ENCODE data around the gene ASXL3.

The ASXL3 gene

DNA sequence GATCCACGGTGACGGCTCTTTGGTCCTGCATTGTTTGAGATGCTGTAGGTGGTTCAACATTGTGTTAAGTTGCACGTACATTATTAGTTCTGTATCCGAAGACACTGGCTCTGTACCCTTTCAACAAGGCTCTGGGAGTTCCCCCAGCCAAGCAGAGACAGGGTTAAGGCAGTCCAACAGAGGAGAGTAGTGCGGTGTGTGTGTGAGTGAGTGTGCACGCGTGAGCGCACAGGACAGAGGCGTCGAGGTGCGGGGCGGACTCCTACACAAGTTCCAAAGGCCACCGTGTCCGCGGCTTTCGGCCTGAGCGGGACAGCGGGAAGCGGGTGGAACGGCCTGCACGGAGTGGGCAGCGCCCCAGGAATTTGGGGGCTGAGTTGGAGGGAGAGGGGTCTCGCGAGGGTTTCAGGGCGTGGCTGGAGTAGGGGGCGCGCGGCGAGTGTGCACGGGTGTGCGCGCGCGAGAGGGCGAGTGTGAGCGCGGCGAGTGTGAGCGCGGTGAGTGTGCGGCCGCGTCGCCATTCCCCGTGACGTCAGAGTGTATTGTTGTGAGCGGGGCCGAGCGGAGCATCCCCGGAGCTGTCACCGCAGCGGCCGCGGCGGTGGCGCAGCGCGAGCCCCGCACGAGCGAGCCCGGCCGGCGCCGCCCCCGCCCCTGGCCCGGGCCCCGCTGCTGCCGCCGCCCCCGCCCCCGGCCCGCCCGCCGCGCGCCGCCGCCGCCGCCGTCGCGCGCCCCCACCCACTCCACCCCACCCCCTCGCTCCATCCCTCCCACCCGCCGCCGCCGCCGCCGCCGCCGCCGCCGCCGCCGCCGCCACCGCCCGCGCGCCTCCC is at the start of gene ASXL3:
ASXL3 (plus strand) TSS at position 535 of the 833 bp plus-strand sequence. CDS start 413 bp downstream, outside the sequence.
- DNase-seq = peak; percentile 33

GRCh38 chr18:33532978-33533377 is 45.0 kb upstream of the ASXL3 start:
- no peak for DNase-seq

- DNase-seq = no peak
Measured at GRCh38 chr18:33536904-33537303, 41.1 kb upstream of the ASXL3 start.

GRCh38 chr18:33538418-33539042 is 39.5 kb upstream of the ASXL3 start:
- no peak for DNase-seq

- no peak for DNase-seq
Measured at GRCh38 chr18:33540392-33540791, 37.6 kb upstream of the ASXL3 start.

DNA sequence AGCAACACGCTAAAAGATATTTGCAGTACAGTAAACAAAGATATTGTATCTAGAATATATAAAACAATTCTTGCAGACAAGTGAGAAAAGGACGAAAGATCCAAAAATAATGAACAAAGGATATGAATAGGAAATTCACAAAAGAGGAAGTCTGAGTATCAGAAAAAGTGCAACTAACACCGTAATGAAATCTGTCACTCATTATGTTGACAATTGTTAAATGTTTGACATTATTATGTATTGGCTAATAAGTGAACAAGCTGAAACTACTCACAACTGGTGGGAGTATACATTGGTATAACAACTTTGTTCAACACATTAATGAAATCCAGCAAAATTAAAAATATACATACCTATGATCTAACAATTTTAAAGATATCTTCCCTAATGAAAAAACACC is 36.7 kb upstream of the ASXL3 start:
- no peak for DNase-seq

DNA sequence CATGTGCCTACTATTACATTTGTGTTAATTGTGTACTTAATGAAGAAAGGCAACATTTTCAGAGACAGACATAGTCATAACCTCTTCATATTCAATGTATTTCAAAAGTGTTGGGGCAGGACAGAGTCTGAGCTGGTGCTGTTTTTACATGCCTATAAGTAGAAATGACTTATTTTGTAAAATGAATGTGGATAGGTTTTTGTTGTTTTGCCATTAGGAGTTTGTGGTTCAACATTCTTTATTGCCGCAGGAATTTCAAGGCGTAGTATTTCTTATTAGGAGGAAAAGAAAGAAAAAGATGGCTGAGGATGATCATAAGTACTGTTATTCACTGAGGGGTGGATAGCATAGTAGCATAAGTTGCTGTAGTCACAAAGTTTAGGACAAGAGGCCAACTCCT is 21.2 kb upstream of the ASXL3 start:
- DNase-seq = no peak

GRCh38 chr18:33557706-33558105 is 20.3 kb upstream of the ASXL3 start:
- no peak for DNase-seq

GRCh38 chr18:33558529-33558928 is 19.5 kb upstream of the ASXL3 start:
- no peak for DNase-seq

DNA sequence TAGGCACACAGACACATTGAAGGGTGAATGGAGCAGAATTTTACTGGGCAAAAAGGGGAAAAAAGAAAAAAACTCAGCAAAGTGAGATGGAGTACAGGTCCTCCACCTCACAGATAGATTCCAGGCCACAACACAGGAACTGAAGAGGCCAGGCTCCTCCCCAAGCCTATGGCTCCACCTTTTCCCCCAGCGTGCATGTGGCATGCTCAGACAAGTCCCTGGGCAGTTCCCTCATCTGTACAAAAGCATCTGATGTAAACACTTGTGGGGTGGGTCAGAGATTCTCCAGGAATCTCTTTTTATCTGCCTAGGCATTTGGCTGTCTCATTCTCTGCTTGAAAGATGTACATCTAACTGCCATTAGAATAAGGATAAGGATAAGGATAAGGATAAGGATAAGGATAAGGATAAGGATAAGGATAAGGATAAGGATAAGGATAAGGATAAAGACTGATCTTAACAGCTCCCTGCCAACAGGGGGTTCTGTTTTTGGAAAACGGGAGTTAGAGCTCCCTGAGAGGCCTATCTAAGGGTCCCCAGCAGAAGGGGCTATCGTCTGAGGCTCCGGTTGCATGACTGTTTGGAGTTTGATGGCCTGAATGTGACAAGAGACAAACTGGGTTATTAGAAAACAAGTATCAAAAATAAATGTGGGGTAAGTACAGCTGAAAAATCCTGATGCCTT is 17.2 kb upstream of the ASXL3 start:
- DNase-seq = no peak

DNA sequence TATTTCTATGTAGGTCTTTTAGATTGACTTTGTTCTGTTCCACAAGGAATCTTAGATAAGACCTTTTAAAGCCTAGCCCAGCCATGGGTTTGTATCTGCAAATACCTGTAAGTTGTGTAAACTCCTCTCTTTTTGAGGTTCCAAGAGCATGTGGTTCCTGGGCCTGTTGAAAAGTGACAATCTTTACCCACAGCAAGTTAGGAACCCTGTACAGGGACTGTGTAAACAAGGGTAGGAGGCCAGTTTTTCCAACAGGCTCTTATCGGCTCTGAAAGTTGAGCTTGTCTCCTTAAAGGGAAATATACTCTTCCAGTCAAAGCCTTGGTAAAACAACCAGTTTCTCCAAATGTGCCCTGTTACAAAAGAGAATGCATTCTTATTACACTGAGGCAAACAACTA is 15.3 kb upstream of the ASXL3 start:
- no peak for DNase-seq

GRCh38 chr18:33567705-33568104 is 10.3 kb upstream of the ASXL3 start:
- DNase-seq = no peak

DNA sequence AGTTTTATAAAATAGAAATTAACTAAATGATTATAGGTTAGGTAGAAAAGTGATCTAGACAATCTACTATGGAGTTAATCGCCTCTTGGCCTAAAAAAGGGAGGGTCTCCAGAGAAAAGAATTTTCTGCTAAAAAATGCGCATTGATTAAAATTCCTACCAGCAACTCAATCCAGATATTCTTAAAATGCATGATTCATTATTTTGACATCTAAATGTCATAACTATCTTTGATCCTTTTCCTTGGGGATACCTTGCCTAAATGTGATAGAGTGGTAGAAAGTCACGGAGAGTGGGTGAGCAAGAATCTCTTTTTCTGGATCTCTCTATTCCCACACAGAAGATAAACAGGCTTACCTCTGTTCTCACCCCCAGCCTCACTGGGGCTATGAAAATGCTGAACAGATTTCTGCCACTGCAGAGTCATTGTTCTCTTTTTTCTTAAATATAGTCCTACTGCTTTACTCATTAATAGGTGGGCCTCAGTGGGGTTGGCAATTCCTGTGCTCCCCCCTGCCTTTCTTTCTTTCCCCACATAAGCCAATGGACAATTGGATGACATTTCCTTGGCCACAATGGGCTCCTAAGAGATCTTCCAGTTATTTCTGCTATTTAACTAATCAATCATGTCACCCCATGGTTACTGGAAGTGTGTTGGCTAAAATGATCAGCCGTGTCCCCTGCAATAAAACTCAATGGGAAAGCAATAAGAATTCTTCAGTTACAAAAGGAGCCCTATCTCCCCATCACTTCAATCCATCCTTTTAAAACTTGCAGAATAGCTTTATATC is 5.8 kb upstream of the ASXL3 start:
- no peak for DNase-seq

DNA sequence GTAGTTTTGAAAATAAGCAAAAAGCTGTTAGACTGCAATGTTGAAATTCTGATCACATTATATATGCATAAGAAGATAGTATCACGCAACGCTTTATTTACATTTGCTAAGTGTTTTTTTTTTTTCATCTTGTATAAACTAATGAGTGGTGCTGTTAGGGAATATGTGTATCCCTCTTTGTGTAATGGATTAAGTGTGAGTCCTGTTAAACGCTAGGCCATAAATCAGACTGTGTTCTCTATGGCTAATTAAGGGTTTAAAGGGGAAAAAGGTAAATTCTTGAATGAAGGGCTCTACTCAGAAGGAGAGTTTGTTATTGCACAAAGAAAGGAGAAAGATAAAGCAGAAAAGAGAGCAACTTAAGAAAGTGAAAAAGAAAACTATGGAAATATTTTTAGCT is 4.8 kb upstream of the ASXL3 start:
- no peak for DNase-seq

- DNase-seq = no peak
Measured at GRCh38 chr18:33575451-33575850, 2.6 kb upstream of the ASXL3 start.

- no peak for DNase-seq
Measured at GRCh38 chr18:33576999-33577646, 896 bp upstream of the ASXL3 start.

GRCh38 chr18:33578518-33579348 is 714 bp downstream of the ASXL3 start:
- DNase-seq = peak; percentile 47

DNA sequence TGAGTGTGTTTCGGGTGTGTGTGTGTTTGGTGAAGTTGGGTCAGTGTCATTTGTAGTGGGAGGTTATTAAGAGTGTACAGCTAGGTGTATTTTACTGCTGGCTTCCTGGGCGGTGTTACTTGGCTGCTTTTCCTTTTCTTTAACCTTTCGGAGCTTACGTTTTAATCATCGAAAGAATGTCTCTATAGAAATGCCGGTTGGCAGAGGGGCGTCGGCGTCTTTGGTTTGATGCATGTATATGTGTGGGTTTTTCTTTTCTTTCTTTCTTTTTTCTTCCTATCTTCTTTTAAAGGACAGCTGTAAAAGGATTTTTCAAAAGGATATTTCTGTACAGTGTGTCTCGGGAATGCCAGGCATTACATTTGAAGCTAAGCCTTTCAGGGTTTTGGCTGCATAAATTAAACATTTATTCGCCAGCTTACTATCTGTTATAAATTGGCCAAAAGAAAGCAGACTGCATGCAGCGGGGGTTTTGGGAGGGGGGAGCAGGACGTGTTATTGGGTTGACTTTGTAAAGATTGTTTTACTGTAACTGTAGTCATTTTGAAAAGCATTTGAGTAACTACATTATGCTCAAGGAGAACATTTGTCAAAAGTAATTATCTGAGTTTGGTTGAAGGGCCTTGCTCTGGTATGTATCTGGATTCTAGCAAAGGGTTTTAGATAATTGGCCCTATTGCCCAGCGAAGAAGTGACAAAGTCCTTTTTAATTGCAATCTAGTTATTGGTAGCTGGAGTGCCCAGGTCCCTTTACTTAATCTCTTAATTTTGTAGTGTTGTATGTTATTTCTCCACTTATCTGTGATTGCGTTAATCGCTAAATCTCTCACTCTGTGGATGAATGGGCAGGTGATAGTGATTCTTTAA is 1.6 kb downstream of the ASXL3 start:
- no peak for DNase-seq

- DNase-seq = no peak
Measured at GRCh38 chr18:33580546-33580945, 2.5 kb downstream of the ASXL3 start.

DNA sequence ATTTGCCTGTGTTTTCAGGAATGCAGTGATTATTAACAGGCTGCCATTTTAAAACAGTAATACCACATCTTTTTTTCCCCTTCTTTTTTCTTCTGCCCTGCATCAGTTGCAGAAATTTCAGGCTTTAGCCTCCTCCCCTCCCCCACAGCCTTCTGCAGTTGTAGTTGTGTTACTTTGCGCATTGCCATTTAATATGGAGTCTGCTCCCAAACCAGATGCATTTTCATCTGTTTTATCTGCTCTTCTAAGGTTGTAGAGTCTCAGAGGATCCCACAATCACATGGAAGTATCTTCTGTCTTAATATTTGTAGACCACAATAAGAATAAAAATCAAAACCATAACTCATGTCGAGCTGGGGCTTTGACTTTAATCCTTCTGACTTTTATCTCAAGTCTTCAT is 3.8 kb downstream of the ASXL3 start:
- DNase-seq = no peak

DNA sequence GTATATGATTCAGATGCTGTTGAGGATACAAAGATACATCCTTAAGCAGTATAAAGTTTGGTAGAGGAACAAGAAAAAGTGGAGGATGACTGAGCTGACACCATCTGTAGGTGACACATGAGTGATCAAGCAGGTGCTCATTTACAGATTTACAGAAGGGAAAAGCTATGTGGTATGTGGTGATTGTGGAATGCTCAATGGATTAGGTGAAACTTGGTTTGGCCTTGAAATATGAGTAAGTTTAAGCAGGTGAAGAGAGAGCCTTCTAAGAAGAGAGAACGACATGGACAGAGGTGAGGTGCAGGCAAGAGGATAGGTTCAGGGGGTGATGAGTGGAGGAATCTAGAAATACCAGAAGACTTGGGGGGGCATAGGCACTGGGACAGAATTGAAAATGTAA is 5.9 kb downstream of the ASXL3 start:
- DNase-seq = no peak

All from NCI-H1694 treated with DMSO at 0.1 percent for 48 hours (cell line).